SK-N-SH (cell line): ENCODE measurements around the gene STX5. TPM values are rescaled to one million over a fixed set of nuclear protein-coding genes. Genes with fewer than 3 reads are reported as not detected.

Experiments used
- CTCF ChIA-PET: fragments of 300-600, 350-600 bp; formaldehyde crosslinking; extraction: SDS; loops from one replicate; lab custom pipeline; 2021; lab: Yijun Ruan, JAX
- POLR2A ChIA-PET: fragments of 350-600 bp; sonication (Branson Sonifier 250); formaldehyde crosslinking; extraction: SDS; loops from one replicate; lab custom pipeline; 2020; ENCODE audit warnings: antibody characterized with exemption, inconsistent platforms; lab: Yijun Ruan, JAX
- DNase-seq: peaks from one replicate; pipeline ENCODE4 v3.0.0; 2012
- H2AFZ ChIP-seq: fragments of 200-600 bp; sonication (generic); 2 replicates; pipeline ENCODE4 v1.8.1; 2016; ENCODE audit warnings: antibody characterized with exemption, mild to moderate bottlenecking, low read depth
- H3F3A ChIP-seq: fragments of 200-600 bp; sonication (generic); replicated peaks from 2 replicates; pipeline ENCODE3; 2016; ENCODE audit warnings: antibody characterized with exemption, mild to moderate bottlenecking; ENCODE audit not compliant: insufficient read depth
- H3K27ac ChIP-seq, 2 experiments: fragments of 200-500 bp in 1 of 2; fragments of 200-600 bp in 1 of 2; sonication (Bioruptor generic) in 1 of 2; sonication (generic), shearing (Covaris generic) in 1 of 2; 2 replicates each; pipeline versions ENCODE4 v1.5.1 to v1.6.1; 2014 to 2016; ENCODE audit warnings: low read depth in 2 of 2, inconsistent platforms in 1 of 2, low read length in 1 of 2, mild to moderate bottlenecking in 1 of 2, mixed read lengths in 1 of 2
- H3K27me3 ChIP-seq: fragments of 200-600 bp; sonication (generic), shearing (Covaris generic); 2 replicates; pipeline ENCODE4 v1.6.1; 2016; ENCODE audit warnings: mixed run types; ENCODE audit not compliant: insufficient read depth
- H3K36me3 ChIP-seq, 2 experiments: fragments of 200-500 bp in 1 of 2; fragments of 200-600 bp in 1 of 2; sonication (Bioruptor generic) in 1 of 2; sonication (generic) in 1 of 2; replicated peaks in 1 of 2; 2 replicates each; pipeline versions ENCODE3 to v1.5.1; 2014 to 2016; ENCODE audit warnings: low read length in 1 of 2, mild to moderate bottlenecking in 1 of 2; ENCODE audit not compliant: insufficient read depth in 2 of 2, control insufficient read depth in 1 of 2
- H3K4me1 ChIP-seq, 2 experiments: fragments of 200-500 bp in 1 of 2; fragments of 200-600 bp in 1 of 2; sonication (Bioruptor generic) in 1 of 2; sonication (generic), shearing (Covaris generic) in 1 of 2; 2 replicates each; pipeline versions ENCODE4 v1.5.1 to v1.6.1; 2014 to 2016; ENCODE audit warnings: low read depth in 1 of 2, low read length in 1 of 2, mixed run types in 1 of 2; ENCODE audit not compliant: insufficient read depth in 2 of 2, control insufficient read depth in 1 of 2
- H3K4me2 ChIP-seq: fragments of 200-600 bp; sonication (generic), shearing (Covaris generic); 2 replicates; pipeline ENCODE4 v1.6.1; 2017; ENCODE audit warnings: mixed run types
- H3K4me3 ChIP-seq, 2 experiments: fragments of 200-500 bp in 1 of 2; fragments of 200-600 bp in 1 of 2; sonication (Bioruptor generic) in 1 of 2; sonication (generic), shearing (Covaris generic) in 1 of 2; 2 replicates each; pipeline versions ENCODE4 v1.5.1 to v1.8.1; 2014 to 2016; ENCODE audit warnings: low read depth in 2 of 2, inconsistent platforms in 1 of 2, low read length in 1 of 2, mild to moderate bottlenecking in 1 of 2, mixed read lengths in 1 of 2, moderate library complexity in 1 of 2
- H3K79me2 ChIP-seq: fragments of 200-600 bp; sonication (generic); 2 replicates; pipeline ENCODE4 v1.8.1; 2017; ENCODE audit warnings: mild to moderate bottlenecking; ENCODE audit not compliant: insufficient read depth
- H3K9ac ChIP-seq: fragments of 200-600 bp; sonication (generic); 2 replicates; pipeline ENCODE4 v1.6.1; 2017; ENCODE audit warnings: mixed run types
- H3K9me2 ChIP-seq: fragments of 200-600 bp; sonication (generic); 2 replicates; pipeline ENCODE4 v1.6.1; 2017; ENCODE audit warnings: mixed run types
- H3K9me3 ChIP-seq: fragments of 200-600 bp; sonication (generic); 2 replicates; pipeline ENCODE4 v1.6.1; 2017; ENCODE audit warnings: mixed run types, mild to moderate bottlenecking, moderate library complexity
- H4K20me1 ChIP-seq: fragments of 200-600 bp; sonication (generic); 2 replicates; pipeline ENCODE4 v1.6.1; 2017; ENCODE audit warnings: mild to moderate bottlenecking, mixed run types; ENCODE audit not compliant: insufficient read depth
- CHD2 ChIP-seq: fragments of 150-350 bp; IDR thresholded peaks from 2 replicates; pipeline ENCODE4 v1.6.1; 2018; ENCODE audit warnings: low read length; ENCODE audit not compliant: partially characterized antibody
- ELF1 ChIP-seq: IDR thresholded peaks from 2 replicates; pipeline ENCODE4 v1.4.0; 2012
- GABPA ChIP-seq: IDR thresholded peaks from 2 replicates; pipeline ENCODE4 v1.4.0; 2012; ENCODE audit warnings: low read depth, mild to moderate bottlenecking
- GATA2 ChIP-seq: sonication (generic); formaldehyde crosslinking; IDR thresholded peaks from 2 replicates; pipeline ENCODE4 v1.5.0; 2020; ENCODE audit warnings: mild to moderate bottlenecking, missing genetic modification reagents
- NFIC ChIP-seq: IDR thresholded peaks from 2 replicates; pipeline ENCODE4 v1.4.0; 2012; ENCODE audit warnings: borderline replicate concordance
- NRF1 ChIP-seq: IDR thresholded peaks from 2 replicates; pipeline ENCODE4 v1.6.1; 2012; ENCODE audit warnings: low read depth, mild to moderate bottlenecking, low read length
- RAD21 ChIP-seq: IDR thresholded peaks from 2 replicates; pipeline ENCODE4 v1.6.1; 2012; ENCODE audit warnings: mild to moderate bottlenecking, low read length
- RCOR1 ChIP-seq: fragments of 150-350 bp; IDR thresholded peaks from 2 replicates; pipeline ENCODE4 v1.6.1; 2017; ENCODE audit warnings: antibody characterized with exemption, low read length
- RFX5 ChIP-seq: IDR thresholded peaks from 2 replicates; pipeline ENCODE4 v1.6.1; 2012; ENCODE audit warnings: mild to moderate bottlenecking, improper control_type of control experiment, low read length
- SIN3A ChIP-seq: IDR thresholded peaks from 2 replicates; pipeline ENCODE4 v1.6.1; 2012; ENCODE audit warnings: low read depth, mild to moderate bottlenecking, low read length, moderate library complexity, borderline replicate concordance
- SMC3 ChIP-seq: IDR thresholded peaks from 2 replicates; pipeline ENCODE4 v1.6.1; 2012; ENCODE audit warnings: low read depth, low read length, improper control_type of control experiment
- TCF12 ChIP-seq: IDR thresholded peaks from 2 replicates; pipeline ENCODE4 v1.4.0; 2012
- YY1 ChIP-seq: IDR thresholded peaks from 2 replicates; pipeline ENCODE4 v1.4.0; 2012; ENCODE audit warnings: low read depth, mild to moderate bottlenecking
- WGBS: methylation state at CpG from one replicate; pipeline ENCODE4 v1.1.6; 2017; ENCODE audit warnings: low lambda C conversion rate; 5-methylcytosine and 5-hydroxymethylcytosine counted together
- polyA plus RNA-seq, 3 experiments: library from polyadenylated mRNA; depleted of rRNA; stranded (reverse); fragments of >200 nt; gene quantifications; 2 replicates each; pipeline ENCODE4 v1.2.3, GENCODE V29; 2012
- TF ChIP-seq, protein P1 (sequence below): fragments of 200-600 bp; sonication (generic); IDR thresholded peaks from 2 replicates; pipeline ENCODE4 v1.6.1; 2017; ENCODE audit warnings: antibody characterized with exemption, mild to moderate bottlenecking, moderate library complexity
- TF ChIP-seq, protein P2 (sequence below): IDR thresholded peaks from 2 replicates; pipeline ENCODE4 v1.4.0; 2012; ENCODE audit warnings: low read depth
- TF ChIP-seq, protein P3 (sequence below): IDR thresholded peaks from 2 replicates; pipeline ENCODE4 v1.6.1; 2012; ENCODE audit warnings: mild to moderate bottlenecking, low read depth, low read length, moderate library complexity

The STX5 gene
- polyA plus RNA-seq, 1 of the 3 experiments (the other 2 are of a cell fraction): 24.2 TPM

DNA sequence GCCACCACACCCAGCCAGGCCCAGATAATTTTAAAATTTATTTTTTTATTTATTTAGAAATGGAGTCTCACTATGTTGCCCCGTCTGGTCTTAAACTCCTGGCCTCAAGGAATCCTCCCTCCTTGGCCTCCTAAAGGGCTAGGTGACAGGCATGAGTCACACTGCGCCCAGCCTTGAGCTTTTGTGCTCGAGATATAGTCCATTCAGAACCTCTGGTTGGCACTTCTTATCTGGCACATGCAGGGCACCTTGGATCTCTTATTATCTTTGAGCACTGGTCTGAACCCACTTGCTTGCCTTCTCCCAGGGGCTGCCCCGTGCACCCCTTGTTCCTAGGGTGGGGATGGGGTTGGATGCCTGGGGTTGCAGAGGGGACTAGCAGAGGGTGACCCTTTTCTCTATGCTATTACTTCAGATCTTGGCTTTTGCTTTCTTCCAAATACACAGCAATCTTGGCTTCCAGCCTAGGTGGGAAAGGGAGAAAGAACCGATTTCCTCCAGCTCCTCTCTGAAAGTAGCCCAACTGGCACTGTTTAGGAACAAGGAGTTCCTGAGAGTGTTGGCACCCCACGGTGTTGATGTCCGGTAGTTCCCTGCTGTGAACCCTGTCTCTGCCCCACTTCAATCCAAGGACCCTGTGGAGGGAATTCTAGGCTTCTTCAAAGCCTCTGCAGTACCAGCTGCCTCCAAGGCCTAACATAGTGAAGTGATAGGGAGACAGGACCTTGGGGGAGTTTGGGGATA, 47.6 kb upstream of the STX5 start:
- Histone ChIP-seq H3K9me3 (no peaks in the 10 kb centered on the region), H3K27ac (peak overlapping the region; percentile 94 to 98), H3K9ac (peak overlapping the region; percentile 99; the same call in 1 of the 2 replicates), H3K27me3 (no peaks in the 10 kb centered on the region), H3K4me3 (peak overlapping the region in 1 of 2 experiments; percentile 91; a peak in 2 of 4 replicates), H3K36me3 (peaks cover 20 to 30% of the 10 kb centered on the region in 2 experiments), H3K79me2 (peaks cover 48% of the 10 kb centered on the region), H3K4me2 (peak overlapping the region; percentile 94), H4K20me1 (peaks cover 18% of the 10 kb centered on the region), H3K9me2 (no peaks in the 10 kb centered on the region), H3K4me1 (peaks cover 32% of the 10 kb centered on the region in 2 experiments), H3F3A (peaks cover 28% of the 10 kb centered on the region), H2AFZ (peak overlapping the region; percentile 57; the same call in 1 of the 2 replicates)
- no peak for TF ChIP-seq RCOR1
- no peak for TF ChIP-seq NRF1
- TF ChIP-seq, protein P1, sequence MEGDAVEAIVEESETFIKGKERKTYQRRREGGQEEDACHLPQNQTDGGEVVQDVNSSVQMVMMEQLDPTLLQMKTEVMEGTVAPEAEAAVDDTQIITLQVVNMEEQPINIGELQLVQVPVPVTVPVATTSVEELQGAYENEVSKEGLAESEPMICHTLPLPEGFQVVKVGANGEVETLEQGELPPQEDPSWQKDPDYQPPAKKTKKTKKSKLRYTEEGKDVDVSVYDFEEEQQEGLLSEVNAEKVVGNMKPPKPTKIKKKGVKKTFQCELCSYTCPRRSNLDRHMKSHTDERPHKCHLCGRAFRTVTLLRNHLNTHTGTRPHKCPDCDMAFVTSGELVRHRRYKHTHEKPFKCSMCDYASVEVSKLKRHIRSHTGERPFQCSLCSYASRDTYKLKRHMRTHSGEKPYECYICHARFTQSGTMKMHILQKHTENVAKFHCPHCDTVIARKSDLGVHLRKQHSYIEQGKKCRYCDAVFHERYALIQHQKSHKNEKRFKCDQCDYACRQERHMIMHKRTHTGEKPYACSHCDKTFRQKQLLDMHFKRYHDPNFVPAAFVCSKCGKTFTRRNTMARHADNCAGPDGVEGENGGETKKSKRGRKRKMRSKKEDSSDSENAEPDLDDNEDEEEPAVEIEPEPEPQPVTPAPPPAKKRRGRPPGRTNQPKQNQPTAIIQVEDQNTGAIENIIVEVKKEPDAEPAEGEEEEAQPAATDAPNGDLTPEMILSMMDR: no peak
- TF ChIP-seq ELF1: no peak
- POLR2A ChIA-PET: interaction anchor here (0.6 to 2.2 kb wide), 3 partner anchors 10 to 152 kb away, joined by 3 to 11 read pairs (median 4); partner anchors contain the start of gene HNRNPUL2
- CTCF ChIA-PET: interaction anchor here (0.7 to 9.5 kb wide), 5 partner anchors 18 to 139 kb away, joined by 3 to 76 read pairs (median 3); no protein-coding TSS in a partner anchor
- WGBS: 79% methylated on average over 7 of the region's 7 CpGs
- DNase-seq: no peak

DNA sequence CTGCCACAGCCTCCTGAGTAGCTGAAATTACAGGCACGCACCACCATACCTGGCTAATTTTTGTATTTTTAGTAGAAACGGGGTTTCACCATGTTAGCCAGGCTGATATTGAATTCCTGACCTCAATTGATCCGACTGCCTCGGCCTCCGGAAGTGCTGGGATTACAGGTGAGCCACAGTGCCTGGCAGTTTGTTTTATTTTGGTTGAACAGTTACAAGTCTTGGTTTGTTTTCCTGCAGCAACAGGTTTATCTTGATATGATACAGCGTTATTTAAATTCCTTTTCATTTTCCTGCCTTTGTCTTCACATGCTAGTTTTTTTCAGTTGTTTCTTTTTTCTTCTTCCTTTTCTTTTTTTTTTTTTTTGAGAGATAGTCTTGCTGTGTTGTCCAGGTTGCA, 44.9 kb upstream of the STX5 start:
- H3K9me2 ChIP-seq: no peaks in the 10 kb centered on the region
- H3K4me2 ChIP-seq: no peak overlapping the region
- H3K27ac ChIP-seq: no peak overlapping the region
- ChIA-PET CTCF (interaction anchor here (0.7 to 2.6 kb wide), 2 partner anchors 14 to 90 kb away, joined by 3 to 13 read pairs; partner anchors contain the start of gene TMEM179B), POLR2A (interaction anchor here (1.6 kb wide), 1 partner anchor 35 kb away, joined by 6 read pairs; no protein-coding TSS in a partner anchor)
- 94% methylated on average over 6 of the region's 6 CpGs for WGBS
- H3K9ac ChIP-seq: no peak overlapping the region
- DNase-seq: no peak
- peaks cover 0 to 3% of the 10 kb centered on the region in 2 experiments for H3K36me3 ChIP-seq
- no peak overlapping the region for H3K4me3 ChIP-seq
- no peaks in the 10 kb centered on the region for H3K9me3 ChIP-seq
- no peaks in the 10 kb centered on the region for H3K27me3 ChIP-seq
- H2AFZ ChIP-seq: no peak overlapping the region
- H4K20me1 ChIP-seq: no peaks in the 10 kb centered on the region
- H3F3A ChIP-seq: peaks cover 27% of the 10 kb centered on the region
- H3K4me1 ChIP-seq: peaks cover 13 to 14% of the 10 kb centered on the region in 2 experiments
- H3K79me2 ChIP-seq: peaks cover 21% of the 10 kb centered on the region
- TF ChIP-seq YY1 (no peak), NRF1 (no peak), TCF12 (no peak), SIN3A (no peak), ELF1 (no peak), GABPA (no peak), RAD21 (no peak), SMC3 (no peak), NFIC (no peak), RFX5 (no peak), GATA2 (CRISPR knock-in tag) (no peak), CHD2 (no peak)
- TF ChIP-seq, protein P2, sequence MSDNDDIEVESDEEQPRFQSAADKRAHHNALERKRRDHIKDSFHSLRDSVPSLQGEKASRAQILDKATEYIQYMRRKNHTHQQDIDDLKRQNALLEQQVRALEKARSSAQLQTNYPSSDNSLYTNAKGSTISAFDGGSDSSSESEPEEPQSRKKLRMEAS: no peak
- TF ChIP-seq, protein P3, sequence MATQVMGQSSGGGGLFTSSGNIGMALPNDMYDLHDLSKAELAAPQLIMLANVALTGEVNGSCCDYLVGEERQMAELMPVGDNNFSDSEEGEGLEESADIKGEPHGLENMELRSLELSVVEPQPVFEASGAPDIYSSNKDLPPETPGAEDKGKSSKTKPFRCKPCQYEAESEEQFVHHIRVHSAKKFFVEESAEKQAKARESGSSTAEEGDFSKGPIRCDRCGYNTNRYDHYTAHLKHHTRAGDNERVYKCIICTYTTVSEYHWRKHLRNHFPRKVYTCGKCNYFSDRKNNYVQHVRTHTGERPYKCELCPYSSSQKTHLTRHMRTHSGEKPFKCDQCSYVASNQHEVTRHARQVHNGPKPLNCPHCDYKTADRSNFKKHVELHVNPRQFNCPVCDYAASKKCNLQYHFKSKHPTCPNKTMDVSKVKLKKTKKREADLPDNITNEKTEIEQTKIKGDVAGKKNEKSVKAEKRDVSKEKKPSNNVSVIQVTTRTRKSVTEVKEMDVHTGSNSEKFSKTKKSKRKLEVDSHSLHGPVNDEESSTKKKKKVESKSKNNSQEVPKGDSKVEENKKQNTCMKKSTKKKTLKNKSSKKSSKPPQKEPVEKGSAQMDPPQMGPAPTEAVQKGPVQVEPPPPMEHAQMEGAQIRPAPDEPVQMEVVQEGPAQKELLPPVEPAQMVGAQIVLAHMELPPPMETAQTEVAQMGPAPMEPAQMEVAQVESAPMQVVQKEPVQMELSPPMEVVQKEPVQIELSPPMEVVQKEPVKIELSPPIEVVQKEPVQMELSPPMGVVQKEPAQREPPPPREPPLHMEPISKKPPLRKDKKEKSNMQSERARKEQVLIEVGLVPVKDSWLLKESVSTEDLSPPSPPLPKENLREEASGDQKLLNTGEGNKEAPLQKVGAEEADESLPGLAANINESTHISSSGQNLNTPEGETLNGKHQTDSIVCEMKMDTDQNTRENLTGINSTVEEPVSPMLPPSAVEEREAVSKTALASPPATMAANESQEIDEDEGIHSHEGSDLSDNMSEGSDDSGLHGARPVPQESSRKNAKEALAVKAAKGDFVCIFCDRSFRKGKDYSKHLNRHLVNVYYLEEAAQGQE: no peak
- TF ChIP-seq, protein P1: no peak
